ENCODE results near the gene MRE11.
"Not testable (repeated sequence)": the region's sequence is repeated elsewhere in the genome, so short reads cannot be mapped to it uniquely, and the experiment has no call there.

MRE11 gene

GRCh38 chr11:94493281-94494125 is at the start of gene MRE11, which contains the start of gene ANKRD49:
MRE11 (minus strand) TSS chr11:94493844; CDS start chr11:94492801, 1,043 bp downstream.
ANKRD49 (plus strand) TSS chr11:94493984; CDS start chr11:94496694, 2,710 bp downstream.
- peak; percentile 97 for FAIRE-seq

- no peak for FAIRE-seq
Measured at GRCh38 chr11:94539420-94539819, 45.8 kb upstream of the MRE11 start.

GRCh38 chr11:94537031-94537600 is 43.5 kb upstream of the MRE11 start:
- no peak for FAIRE-seq

- no peak for FAIRE-seq
Measured at GRCh38 chr11:94536386-94536785, 42.7 kb upstream of the MRE11 start.

- FAIRE-seq: no peak
Measured at GRCh38 chr11:94533696-94534630, 40.3 kb upstream of the MRE11 start.

GRCh38 chr11:94533206-94533605 is 39.6 kb upstream of the MRE11 start:
- no peak for FAIRE-seq

GRCh38 chr11:94532211-94532610 is 38.6 kb upstream of the MRE11 start:
- no peak for FAIRE-seq

GRCh38 chr11:94528551-94528950 is 34.9 kb upstream of the MRE11 start:
- no peak for FAIRE-seq

GRCh38 chr11:94526645-94527438 is 33.2 kb upstream of the MRE11 start:
- FAIRE-seq: no peak

GRCh38 chr11:94525546-94526324 is 32.1 kb upstream of the MRE11 start:
- FAIRE-seq: no peak

GRCh38 chr11:94524341-94524740 is 30.7 kb upstream of the MRE11 start:
- no peak for FAIRE-seq

GRCh38 chr11:94521684-94522083 is 28.0 kb upstream of the MRE11 start:
- no peak for FAIRE-seq

GRCh38 chr11:94519478-94520084 is 25.9 kb upstream of the MRE11 start:
- peak; percentile 88 for FAIRE-seq

- no peak for FAIRE-seq
Measured at GRCh38 chr11:94518300-94518699, 24.7 kb upstream of the MRE11 start.

GRCh38 chr11:94516725-94517124 is 23.1 kb upstream of the MRE11 start:
- no peak for FAIRE-seq

- FAIRE-seq: no peak
Measured at GRCh38 chr11:94515398-94515797, 21.8 kb upstream of the MRE11 start.

- no peak for FAIRE-seq
Measured at GRCh38 chr11:94513091-94513490, 19.4 kb upstream of the MRE11 start.

GRCh38 chr11:94511932-94512781 is 18.5 kb upstream of the MRE11 start, which contains the start of gene C11orf97:
C11orf97 (plus strand) TSS chr11:94512461; CDS start chr11:94512529, 68 bp downstream.
- no peak for FAIRE-seq

- no peak for FAIRE-seq
Measured at GRCh38 chr11:94507485-94507884, 13.8 kb upstream of the MRE11 start.

GRCh38 chr11:94506513-94506912 is 12.9 kb upstream of the MRE11 start:
- not testable (repeated sequence) for FAIRE-seq
